Activated naive CD4-positive, alpha-beta T cell treated with Interleukin-2 at 50 U/mL for 16 hours (primary cell): Measurements from ENCODE around the gene DNMT1.
"Not testable (repeated sequence)": the region's sequence is repeated elsewhere in the genome, so short reads cannot be mapped to it uniquely, and the experiment has no call there.

Experiments used
- DNase-seq: peaks from one replicate; pipeline ENCODE4 v3.0.0-alpha.2; 2020

Gene DNMT1

DNA sequence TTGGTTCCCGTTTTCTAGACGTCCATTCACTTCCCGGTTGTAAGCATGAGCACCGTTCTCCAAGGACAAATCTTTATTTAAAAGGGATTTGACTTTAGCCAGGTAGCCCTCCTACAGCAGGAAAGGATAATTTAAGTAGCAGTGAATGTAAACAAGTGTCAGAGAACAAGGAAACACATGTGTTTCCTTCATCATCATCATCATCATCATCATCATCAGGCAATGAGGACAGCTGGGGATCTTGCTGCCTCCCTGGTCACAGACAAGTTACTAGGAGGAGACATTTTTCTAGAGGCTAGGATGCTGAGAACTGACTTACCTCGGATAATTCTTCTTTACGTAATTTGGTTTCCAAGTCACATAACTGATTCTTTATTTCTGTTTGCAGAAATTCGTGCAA is 14.3 kb downstream of the DNMT1 start:
- DNase-seq = no peak

DNA sequence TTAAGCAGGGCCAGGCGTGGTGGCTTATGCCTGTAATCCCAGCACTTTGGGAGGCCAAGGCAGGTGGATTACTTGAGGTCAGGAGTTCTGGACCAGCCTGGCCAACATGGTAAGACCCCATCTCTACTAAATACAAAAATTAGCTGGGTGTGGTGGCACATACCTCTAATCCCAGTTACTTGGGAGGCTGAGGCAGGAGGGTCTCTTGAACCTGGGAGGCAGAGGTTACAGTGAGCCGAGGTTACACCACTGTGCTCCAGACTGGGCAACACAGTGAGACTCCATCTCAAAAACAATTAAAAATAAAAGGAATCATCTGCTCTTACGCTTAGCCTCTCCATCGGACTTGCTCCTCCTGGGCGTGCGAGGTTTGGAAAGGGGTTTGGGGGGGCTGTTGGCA is 14.7 kb downstream of the DNMT1 start:
- DNase-seq = not testable (repeated sequence)

DNA sequence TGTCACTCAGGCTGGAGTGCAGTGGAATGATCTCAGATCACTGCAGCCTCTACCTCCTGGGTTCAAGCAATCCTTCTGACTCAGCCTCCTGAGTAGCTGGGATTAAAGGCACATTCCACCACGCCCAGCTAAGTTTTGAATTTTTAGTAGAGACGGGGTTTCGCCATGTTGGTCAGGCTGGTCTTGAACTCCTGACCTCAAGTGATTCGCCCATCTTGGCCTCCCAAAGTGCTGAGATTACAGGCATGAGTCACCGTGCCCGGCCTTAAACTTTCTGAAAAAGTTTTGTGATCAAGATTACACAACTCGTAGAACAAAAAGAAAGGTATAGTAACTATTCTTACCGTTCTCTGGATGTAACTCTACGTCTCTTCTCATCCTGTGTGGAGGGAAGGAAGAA is 21.2 kb downstream of the DNMT1 start:
- DNase-seq = no peak

DNA sequence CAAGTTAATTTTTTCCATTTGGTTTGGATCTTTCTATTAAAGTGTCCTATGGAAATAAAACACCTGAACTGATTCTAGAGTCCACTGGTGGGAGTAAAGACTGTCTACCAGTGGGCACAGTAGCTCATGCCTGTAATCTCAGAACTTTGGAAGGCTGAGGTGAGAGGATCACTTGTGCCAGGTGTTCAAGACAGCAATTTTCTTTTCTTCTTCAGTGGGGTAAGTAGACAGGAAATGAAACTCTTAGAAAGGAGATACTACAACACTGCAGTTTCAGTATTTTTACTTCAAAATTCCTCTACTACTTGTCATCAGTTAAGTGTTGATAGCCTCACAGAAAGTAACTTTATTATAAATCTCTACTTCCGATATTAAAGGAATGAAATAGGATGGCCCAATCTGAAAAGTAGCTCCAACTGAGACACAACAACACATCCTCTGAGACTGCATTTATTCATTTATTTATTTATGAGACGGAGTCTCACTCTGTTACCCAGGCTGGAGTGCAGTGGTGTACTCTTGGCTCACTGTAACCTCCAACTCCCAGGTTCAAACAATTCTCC is 26.3 kb downstream of the DNMT1 start:
- no peak for DNase-seq

DNA sequence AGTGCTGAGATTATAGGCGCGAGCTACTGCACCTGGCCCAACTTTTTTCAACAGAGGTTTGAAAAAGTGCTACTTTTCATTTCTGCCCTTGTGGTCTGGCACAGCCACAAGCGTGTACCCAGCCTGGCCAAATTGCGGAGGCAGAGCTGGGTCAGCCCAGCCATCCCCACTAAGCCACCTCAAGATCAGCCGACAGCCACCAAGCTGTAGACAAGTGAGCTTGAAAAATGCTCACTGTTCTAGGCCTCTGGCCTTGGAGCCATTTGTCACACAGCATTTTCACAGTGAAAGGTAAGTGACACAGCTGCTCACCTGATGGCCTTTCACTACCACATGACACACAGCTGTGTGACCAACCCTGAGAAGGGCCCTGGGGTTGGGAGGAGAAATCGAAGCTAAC is 27.3 kb downstream of the DNMT1 start:
- no peak for DNase-seq

DNA sequence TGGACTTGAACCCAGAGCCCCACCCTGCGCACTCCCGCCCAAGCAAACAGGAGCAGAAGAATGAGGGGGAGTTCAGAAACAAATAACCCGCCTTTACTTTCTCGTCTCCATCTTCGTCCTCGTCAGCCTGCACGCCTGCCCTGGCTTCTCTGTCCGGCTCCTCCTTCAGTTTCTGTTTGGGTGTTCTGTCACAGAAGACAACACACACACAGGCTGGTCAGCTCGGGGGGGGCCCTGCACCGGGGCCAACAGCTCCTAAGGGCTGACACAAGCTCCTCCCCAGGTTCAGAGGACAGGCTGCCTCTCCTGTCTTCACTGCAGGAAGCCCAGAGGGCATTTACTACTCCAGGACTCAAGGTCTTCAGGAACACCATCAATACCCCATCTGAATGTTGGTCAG is 28.3 kb downstream of the DNMT1 start:
- DNase-seq = not testable (repeated sequence)

DNA sequence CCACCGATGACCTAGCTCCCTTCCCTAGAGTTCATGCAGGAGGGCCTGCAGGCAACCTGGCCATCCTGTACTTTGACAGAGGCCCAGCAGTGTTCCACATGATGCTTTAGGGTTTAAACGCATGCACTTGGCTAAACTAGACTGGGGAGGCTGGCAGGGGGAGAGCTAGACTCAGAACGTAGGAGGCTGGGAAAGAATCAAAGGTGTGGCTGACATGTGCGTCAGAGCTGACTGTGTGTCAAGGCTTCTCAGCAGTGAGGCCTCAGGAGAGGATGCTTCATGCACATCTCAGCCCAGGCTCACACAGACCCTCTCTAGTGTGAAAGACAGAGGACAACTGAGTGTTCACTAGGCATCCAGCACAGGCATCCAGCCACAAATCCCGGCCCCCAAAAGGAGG is 28.7 kb downstream of the DNMT1 start:
- no peak for DNase-seq

DNA sequence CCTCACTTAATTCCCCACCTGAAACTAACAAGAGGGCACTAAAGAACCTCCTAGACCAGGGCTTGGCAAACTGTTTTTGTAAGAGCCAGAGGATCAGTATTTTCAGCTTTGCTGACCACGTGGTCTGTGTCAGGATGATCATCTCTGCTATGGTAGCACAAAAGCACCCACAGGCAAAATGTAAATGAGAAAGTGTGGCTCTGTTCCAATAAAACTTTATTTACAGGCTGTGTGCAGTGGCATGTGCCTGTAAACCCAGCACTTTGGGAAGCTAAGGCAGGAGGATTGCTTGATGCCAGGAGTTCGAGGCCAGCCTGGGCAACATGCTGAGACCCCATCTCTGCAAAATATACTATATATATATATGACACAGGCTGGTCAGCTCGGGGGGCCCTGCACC is 31.2 kb downstream of the DNMT1 start:
- no peak for DNase-seq

DNA sequence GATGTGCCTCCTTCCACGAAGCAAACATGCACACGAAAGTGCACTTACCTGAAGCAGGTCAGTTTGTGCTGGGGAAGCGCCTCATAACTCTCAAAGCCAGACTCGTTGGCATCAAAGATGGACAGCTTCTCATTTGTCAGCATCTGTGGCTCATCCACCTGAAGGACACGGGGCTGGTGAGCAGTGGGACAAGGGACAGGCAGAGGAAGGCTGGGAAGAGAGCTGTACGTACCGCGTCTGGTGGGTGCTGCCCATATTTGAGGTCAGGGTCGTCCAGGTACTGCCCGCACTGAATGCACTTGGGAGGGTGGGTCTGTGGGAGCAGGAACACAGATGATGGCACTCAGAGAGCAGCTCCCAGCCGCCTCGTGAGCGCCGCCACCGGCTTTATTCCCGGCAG is 35.1 kb downstream of the DNMT1 start:
- DNase-seq = no peak

DNA sequence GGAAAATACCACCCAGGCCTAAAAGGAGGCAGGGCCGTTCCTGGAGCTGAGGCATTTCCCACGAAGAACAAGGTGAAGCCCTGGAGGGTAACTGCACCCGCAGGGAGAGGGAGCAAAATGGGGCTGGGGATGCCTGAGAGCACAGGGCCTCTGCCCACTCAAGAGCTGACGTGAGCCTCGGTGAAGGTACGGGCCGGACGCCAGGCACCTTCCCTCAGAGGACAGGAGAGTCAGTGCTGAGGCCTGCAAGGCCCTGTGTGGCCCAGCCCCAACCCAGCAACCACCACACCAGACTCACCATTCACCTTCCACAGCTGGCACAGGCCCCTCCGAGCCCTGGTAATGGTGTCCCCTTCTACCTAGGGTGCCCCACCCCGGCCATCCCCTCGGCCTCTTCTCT is 36.3 kb downstream of the DNMT1 start:
- DNase-seq = no peak

DNA sequence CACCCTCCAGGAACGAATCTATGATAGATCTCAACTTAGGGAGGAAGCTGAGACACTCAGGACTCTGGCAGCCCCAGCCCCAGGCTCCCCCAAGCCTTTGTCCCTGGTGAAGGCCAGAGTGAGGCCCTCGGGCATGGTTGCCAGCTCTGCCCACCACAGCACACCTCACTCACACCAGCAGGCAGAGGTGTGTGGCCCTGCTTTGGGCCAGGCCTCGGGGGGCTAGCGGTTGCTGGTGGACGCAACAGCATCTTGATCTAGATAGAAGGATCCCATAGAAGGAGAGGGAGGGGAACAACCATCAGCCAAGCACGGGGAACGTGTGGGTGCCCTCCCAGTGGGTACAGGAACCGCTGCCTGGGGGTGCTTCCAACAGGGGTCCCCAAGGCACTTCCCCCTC is 36.7 kb downstream of the DNMT1 start:
- no peak for DNase-seq

DNA sequence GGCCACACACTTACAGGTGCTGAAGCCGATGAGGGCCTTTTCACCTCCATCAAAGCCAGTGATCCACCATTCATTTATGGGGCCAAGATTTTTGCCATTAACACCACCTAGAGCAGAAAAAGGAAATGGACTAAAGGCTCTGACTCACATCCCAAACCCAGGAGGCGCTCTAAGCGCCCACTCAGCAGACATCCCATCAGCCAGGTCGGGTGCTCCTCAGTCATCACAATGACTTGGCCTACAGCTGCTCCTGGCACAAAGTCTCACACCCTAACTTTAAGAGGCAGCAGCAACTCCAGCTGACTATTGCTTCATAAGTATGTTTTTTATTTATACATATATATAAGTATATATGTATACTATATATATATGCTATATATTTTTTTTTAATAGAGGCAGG is 38.9 kb downstream of the DNMT1 start:
- DNase-seq = no peak

DNA sequence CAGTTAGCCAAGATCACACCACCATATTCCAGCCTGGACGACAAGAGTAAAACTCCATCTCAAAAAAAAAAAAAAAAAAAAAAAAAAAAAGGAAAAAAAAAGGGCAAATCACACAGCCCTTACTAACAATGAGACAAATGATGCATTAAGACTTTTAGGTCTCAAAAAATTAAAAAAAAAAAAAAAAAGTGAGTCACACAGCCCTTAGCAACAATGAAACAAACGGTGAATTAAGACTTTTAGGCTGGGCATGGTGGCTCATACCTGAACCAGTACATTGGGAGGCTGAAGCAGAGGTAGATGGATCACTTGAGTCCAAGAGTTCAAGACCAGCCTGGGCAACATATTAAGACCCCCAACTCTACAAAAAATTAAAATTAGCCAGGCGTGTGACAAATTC is 42.7 kb downstream of the DNMT1 start:
- DNase-seq = no peak

DNA sequence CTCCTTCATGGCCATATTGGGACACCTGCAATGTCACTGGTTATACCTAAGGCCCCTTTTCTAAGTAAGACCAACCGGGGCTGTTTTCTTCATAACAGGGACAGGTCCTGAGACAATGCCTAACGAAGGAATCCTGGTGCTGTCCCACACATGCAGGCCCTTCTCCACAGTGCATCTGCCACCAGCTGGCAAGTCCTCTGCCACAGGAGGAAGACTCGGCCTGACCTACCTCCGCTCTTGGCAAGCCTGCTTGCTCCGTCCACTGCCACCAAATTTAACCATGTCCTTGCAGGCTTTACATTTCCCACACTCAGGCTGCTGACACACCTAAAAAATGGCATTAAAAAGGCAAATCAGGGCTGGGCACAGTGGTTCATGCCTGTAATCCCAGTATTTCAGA is 43.2 kb downstream of the DNMT1 start:
- no peak for DNase-seq

DNA sequence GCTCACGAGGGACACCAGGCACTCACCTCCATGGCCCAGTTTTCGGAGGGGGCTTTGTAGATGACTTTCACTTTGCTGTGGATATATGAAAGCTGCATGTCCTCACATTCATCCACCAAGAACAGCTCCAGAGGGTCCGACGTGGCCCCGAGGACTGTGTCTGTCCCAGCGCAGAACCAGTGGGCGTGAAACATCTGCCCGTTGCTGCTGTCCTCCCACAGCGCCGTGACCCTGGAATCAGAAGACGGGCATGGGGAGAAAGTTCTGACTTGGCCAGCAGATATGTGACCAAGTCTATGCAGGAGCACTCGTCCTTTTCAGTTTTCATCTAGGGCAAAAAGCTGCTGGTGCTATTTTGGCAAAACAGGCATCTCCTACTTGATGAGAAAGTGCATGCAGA is 45.3 kb downstream of the DNMT1 start:
- no peak for DNase-seq

DNA sequence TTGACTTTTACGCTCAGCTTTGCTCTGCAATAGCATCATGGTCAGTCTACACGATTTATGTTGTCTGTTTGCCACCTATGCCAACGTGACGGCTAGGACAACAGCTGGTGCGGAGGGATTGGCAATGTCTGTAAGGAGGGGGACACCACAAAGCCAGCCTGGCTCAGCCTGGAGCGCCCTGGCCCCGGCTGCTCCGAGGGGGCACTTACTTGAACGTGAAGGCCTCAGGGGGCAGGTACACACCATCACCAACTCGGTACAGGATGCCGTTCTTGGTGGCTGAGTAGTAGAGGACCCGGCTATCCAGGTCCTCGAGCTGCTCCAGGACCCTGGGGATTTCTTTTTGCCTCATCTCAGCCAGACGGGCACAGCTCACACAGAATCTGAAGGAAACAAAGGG is 48.6 kb downstream of the DNMT1 start:
- no peak for DNase-seq

DNA sequence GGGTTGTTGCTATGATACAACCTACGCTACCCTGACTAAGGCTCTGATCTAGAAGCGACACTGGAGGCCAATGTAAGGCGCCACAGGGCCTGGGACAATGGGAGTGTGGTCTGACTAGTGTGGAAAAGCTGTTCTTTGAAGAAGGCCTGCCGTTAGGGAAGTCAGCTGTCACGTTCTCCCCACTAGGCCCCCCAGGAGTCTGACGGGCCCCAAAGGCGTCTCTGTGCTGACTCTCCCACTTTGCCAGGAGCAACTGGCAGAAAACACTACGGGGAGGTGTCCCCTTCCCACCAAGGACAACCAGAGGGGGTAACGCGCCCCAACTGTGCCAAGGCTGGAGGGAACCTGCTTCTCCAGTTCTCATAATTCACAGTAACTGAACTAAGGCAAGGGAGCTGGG is 49.7 kb downstream of the DNMT1 start:
- DNase-seq = no peak

DNA sequence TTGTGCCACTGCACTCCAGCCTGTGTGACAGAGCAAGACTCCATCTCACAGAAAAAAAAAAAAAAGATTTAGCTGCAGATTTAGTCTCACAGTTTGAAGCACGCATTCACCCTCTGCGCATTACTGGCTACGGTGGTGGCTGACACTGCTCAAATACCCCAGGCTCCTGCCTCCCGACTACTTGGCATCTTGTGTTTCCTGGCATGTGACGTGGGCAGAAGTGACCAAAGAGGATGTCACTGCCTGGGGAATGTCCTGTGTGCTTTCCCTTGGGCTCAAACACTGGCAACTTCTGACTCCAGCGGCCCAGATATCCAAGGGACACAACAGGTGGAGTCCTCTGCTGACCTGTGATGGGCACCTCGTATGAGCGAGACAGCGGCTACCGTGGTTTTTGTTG is 50.4 kb downstream of the DNMT1 start:
- no peak for DNase-seq

DNA sequence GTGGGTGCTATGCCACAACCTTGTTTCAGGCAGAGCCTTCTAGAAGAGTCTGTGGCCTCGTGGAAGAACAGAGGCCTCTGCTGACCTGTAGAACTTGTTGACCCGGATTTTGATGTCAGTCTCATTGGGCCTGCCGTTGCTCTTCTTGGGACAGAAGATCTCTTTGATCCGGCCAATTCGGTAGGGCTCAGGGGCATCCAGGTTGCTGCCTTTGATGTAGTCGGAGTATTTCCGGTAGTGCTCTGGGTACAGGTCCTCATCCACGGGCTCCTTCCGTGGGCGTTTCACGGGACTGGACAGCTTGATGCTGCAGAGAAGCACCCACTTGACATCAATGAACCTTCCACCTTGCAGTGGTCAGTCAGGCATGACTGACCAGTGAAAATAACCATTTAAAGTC is 51.1 kb downstream of the DNMT1 start:
- DNase-seq = peak; percentile 12

DNA sequence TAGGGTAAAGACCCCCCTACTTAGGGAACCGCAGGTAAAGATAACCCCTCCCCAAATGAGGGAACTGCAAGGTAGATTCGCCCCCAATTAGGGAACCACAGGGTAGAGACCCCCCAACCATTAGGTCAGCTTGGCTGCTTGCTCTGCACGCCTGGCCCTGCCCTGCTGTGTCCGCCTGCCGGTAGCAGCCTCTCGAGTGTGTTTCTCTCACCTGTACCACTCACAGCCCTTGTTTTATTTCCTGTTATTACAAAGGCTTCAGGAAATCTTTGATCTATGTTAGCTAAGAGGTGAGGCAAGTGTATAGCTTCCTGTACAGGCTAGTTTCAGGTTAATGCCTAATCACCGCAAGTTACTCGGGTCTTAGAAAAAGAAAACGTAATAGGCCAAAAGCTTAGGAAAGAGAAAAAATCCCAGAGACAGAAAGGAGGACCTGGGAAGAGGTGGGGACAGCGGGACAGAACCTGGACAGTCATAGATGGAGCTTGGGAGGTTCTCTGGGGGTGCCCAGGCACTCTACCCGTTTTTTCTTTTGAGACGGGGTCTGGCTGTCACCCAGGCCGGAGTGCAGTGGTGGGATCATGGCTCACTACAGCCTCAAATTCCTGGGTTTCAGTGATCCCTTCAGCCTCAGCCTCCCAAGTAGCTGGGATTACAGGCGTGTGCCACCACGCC is 51.9 kb downstream of the DNMT1 start:
- DNase-seq = peak; percentile 42

DNA sequence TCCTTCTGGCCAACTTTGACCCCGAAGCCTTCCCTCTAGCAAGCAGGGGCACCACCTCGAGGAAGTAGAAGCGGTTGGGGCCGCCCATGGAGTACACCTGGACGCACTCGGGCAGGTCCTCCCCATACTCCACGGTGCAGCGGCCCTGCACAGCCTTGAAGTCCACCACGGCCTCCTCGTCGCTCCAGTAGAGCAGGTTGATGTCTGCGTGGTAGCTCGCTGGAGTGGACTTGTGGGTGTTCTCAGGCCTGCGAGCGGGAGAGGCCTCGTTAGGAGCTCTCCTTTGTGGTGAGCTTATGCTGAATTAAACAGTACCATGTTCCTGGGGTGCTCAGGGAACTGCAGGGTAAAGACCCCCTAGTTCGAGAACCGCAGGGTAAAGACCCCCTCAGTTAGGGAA is 52.8 kb downstream of the DNMT1 start:
- DNase-seq = no peak

DNA sequence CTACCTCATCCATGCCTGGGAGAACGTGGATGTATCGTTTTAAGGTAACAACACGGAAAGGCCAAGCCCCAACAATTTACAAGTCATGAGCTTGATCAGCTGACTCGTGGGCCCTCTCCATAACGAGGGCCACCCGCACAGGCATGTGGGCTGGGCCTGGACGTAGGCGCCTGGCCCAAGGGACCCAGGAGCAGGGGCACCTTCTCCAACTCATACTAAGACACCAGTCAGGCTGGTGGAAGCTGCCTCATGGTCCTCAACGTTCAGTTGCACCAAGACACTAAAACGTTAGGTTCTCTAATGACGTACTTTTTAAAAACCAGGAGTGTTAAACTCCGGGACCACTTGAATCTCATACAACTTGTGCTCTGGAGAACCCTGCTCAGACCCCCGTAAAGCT is 53.3 kb downstream of the DNMT1 start:
- no peak for DNase-seq

DNA sequence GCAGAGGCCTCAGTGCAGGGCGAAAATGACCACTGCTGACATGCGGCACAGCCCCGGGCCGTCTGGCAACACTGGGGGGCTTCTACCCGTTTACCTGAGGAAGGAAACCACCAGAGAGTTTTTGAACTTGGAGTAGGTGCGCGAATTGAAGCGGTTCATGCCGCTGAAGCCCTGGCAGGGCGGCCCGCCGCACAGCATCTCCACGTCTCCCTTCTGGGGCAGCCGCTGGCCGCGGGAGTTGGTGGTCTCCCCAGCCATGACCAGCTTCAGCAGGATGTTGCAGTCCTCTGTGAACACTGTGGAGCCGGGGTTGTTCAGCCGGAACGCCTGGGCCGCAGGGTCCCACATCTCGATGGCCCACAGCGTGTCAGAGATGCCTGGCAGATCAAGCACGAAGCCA is 54.8 kb downstream of the DNMT1 start:
- no peak for DNase-seq

DNA sequence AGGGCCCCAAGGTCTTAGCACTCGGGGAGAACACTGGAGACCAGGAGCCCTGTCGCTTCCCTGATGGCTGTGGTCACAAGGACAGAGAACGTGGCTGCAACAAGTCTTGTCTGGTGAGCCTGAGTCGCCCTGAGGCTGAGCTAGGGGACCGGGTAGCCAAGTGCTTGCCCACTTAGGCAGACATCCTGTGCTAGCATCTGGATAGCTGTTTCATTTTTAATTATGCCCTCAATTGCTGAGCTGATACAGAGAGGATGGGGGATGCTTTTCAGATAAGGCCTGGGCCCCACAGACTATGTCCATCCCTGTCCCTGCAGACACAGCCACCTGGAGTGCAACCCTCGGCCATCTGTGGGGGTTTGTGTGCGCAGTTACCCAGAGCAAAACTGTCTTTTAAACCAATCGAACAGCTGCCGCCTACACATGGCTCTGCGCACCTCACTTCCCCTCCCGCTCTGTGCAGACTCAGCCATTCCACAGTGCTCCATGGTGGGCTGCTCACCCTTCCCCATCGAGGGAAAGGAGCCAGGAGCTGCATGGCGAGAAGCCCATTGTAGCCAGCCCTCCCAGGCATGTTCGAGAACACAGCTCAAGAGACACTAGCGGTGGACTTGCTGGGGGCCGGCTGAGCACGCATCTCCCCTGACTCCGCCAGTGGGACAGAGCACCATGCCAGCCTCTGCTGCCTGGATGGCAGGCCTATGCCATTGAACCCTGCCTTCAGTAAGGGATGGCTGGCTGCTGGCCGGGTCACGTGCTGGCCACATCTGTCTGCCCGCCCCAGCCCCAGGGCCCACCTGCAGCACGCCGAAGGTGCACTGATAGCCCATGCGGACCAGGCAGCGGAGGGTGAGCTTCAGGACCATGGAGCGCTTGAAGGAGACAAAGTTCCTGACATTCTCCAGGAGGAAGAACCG is 55.6 kb downstream of the DNMT1 start:
- DNase-seq = no peak
